H9 (cell line): ENCODE results near the gene SIRT6. TPM values are rescaled to one million over a fixed set of nuclear protein-coding genes. Genes with fewer than 3 reads are reported as not detected.

Source experiments
- DNase-seq: peaks from one replicate; pipeline ENCODE4 v3.0.0-alpha.2; 2017
- H2AFZ ChIP-seq: one replicate; pipeline ENCODE4 v1.6.1; 2013; ENCODE audit warnings: mild to moderate bottlenecking, low read length, control low read depth, moderate library complexity
- H2AK5ac ChIP-seq: 2 replicates; pipeline ENCODE4 v1.6.1; 2013; ENCODE audit warnings: low read length, control low read depth, mixed read lengths; ENCODE audit not compliant: insufficient read length
- H2BK120ac ChIP-seq: one replicate; pipeline ENCODE4 v1.6.1; 2013; ENCODE audit warnings: low read depth, mild to moderate bottlenecking, low read length, control low read depth, inconsistent platforms; ENCODE audit not compliant: poor library complexity, severe bottlenecking
- H2BK12ac ChIP-seq: 2 replicates; pipeline ENCODE4 v1.6.1; 2013; ENCODE audit warnings: low read length, control low read depth, mixed read lengths, low read depth; ENCODE audit not compliant: insufficient read length
- H2BK15ac ChIP-seq: 2 replicates; pipeline ENCODE4 v1.6.1; 2013; ENCODE audit warnings: low read depth, low read length, control low read depth
- H2BK20ac ChIP-seq: one replicate; pipeline ENCODE4 v1.6.1; 2013; ENCODE audit warnings: low read depth, mild to moderate bottlenecking, low read length, control low read depth, inconsistent platforms; ENCODE audit not compliant: poor library complexity, severe bottlenecking
- H2BK5ac ChIP-seq: 2 replicates; pipeline ENCODE4 v1.6.1; 2013; ENCODE audit warnings: low read length, control low read depth, mixed read lengths; ENCODE audit not compliant: insufficient read length
- H3K14ac ChIP-seq: 2 replicates; pipeline ENCODE4 v1.6.1; 2013; ENCODE audit warnings: low read length, control low read depth; ENCODE audit not compliant: insufficient read depth
- H3K18ac ChIP-seq: 2 replicates; pipeline ENCODE4 v1.6.1; 2013; ENCODE audit warnings: low read depth, mild to moderate bottlenecking, mixed read lengths, low read length, control low read depth; ENCODE audit not compliant: insufficient read length
- H3K23ac ChIP-seq: 2 replicates; pipeline ENCODE4 v1.6.1; 2013; ENCODE audit warnings: low read length, control low read depth, mixed read lengths, low read depth; ENCODE audit not compliant: insufficient read length
- H3K23me2 ChIP-seq: 2 replicates; pipeline ENCODE4 v1.6.1; 2013; ENCODE audit warnings: low read depth, mild to moderate bottlenecking, mixed read lengths, low read length, control low read depth; ENCODE audit not compliant: insufficient read length, poor library complexity, severe bottlenecking
- H3K27ac ChIP-seq: 2 replicates; pipeline ENCODE4 v1.5.1; 2013; ENCODE audit warnings: low read length, control low read depth, mixed read lengths, low read depth; ENCODE audit not compliant: insufficient read length
- H3K27me3 ChIP-seq: 2 replicates; pipeline ENCODE4 v1.6.1; 2013; ENCODE audit warnings: low read length, control low read depth, inconsistent platforms; ENCODE audit not compliant: insufficient read depth
- H3K4ac ChIP-seq: 2 replicates; pipeline ENCODE4 v1.6.1; 2013; ENCODE audit warnings: low read depth, mild to moderate bottlenecking, control low read depth, inconsistent platforms, low read length, moderate library complexity
- H3K4me1 ChIP-seq: 2 replicates; pipeline ENCODE4 v1.6.1; 2013; ENCODE audit warnings: low read length, control low read depth, inconsistent platforms; ENCODE audit not compliant: insufficient read depth
- H3K4me2 ChIP-seq: 2 replicates; pipeline ENCODE4 v1.6.1; 2013; ENCODE audit warnings: low read length, control low read depth, mixed read lengths; ENCODE audit not compliant: insufficient read length, insufficient read depth
- H3K56ac ChIP-seq: 2 replicates; pipeline ENCODE4 v1.6.1; 2013; ENCODE audit warnings: low read depth, mild to moderate bottlenecking, mixed read lengths, low read length, control low read depth; ENCODE audit not compliant: insufficient read length
- H3K79me1 ChIP-seq: 2 replicates; pipeline ENCODE4 v1.6.1; 2013; ENCODE audit warnings: low read depth, mild to moderate bottlenecking, moderate library complexity, low read length, control low read depth, inconsistent platforms; ENCODE audit not compliant: insufficient read depth, poor library complexity, severe bottlenecking
- H3K79me2 ChIP-seq: 2 replicates; pipeline ENCODE4 v1.6.1; 2013; ENCODE audit warnings: low read length, control low read depth, inconsistent platforms; ENCODE audit not compliant: insufficient read depth
- H3K9ac ChIP-seq: 2 replicates; pipeline ENCODE4 v1.6.1; 2013; ENCODE audit warnings: low read length, control low read depth, mixed read lengths; ENCODE audit not compliant: insufficient read length; ENCODE audit errors: extremely low read depth
- H3K9me3 ChIP-seq: one replicate; pipeline ENCODE4 v1.6.1; 2013; ENCODE audit warnings: low read depth, low read length, inconsistent platforms; ENCODE audit not compliant: control insufficient read depth
- H3T11ph ChIP-seq: one replicate; pipeline ENCODE4 v1.6.1; 2013; ENCODE audit warnings: mild to moderate bottlenecking, low read length, control low read depth, inconsistent platforms
- H4K20me1 ChIP-seq: one replicate; pipeline ENCODE4 v1.6.1; 2013; ENCODE audit not compliant: control insufficient read depth, insufficient read length, insufficient read depth
- H4K5ac ChIP-seq: 2 replicates; pipeline ENCODE4 v1.6.1; 2013; ENCODE audit warnings: low read depth, mild to moderate bottlenecking, mixed read lengths, low read length, control low read depth; ENCODE audit not compliant: insufficient read length
- H4K8ac ChIP-seq: replicated peaks from 2 replicates; pipeline ENCODE4 v1.6.1; 2013; ENCODE audit warnings: low read length, control low read depth, mixed read lengths, low read depth; ENCODE audit not compliant: insufficient read length
- H4K91ac ChIP-seq: 2 replicates; pipeline ENCODE4 v1.6.1; 2013; ENCODE audit warnings: low read depth, mild to moderate bottlenecking, moderate library complexity, mixed read lengths, low read length, control low read depth; ENCODE audit not compliant: insufficient read length
- H3K27ac Mint-ChIP-seq, 3 experiments: 2 replicates in 2 of 3; 3 replicates in 1 of 3; pipeline ENCODE4 v1.8.0; 2020 to 2021; ENCODE audit warnings: mixed read lengths in 3 of 3, mild to moderate bottlenecking in 1 of 3, moderate library complexity in 1 of 3
- H3K27me3 Mint-ChIP-seq: 2 replicates; pipeline ENCODE4 v1.8.0; 2021; ENCODE audit warnings: low read depth, mild to moderate bottlenecking, moderate library complexity, mixed read lengths
- H3K36me3 Mint-ChIP-seq, 3 experiments: 2 replicates in 2 of 3; 3 replicates in 1 of 3; pipeline ENCODE4 v1.8.0; 2020 to 2021; ENCODE audit warnings: low read depth in 3 of 3, mixed read lengths in 3 of 3; ENCODE audit not compliant: insufficient read depth in 1 of 3
- H3K4me1 Mint-ChIP-seq, 2 experiments: 2 replicates each; pipeline ENCODE4 v1.8.0; 2020; ENCODE audit warnings: mixed read lengths in 2 of 2
- H3K4me3 Mint-ChIP-seq, 2 experiments: 2 replicates in 1 of 2; 3 replicates in 1 of 2; pipeline ENCODE4 v1.8.0; 2020 to 2021; ENCODE audit warnings: mild to moderate bottlenecking in 2 of 2, mixed read lengths in 2 of 2, moderate library complexity in 1 of 2
- H3K9me3 Mint-ChIP-seq, 2 experiments: 2 replicates in 1 of 2; 3 replicates in 1 of 2; pipeline ENCODE4 v1.8.0; 2020; ENCODE audit warnings: mild to moderate bottlenecking in 2 of 2, mixed read lengths in 2 of 2, moderate library complexity in 1 of 2
- CTCF ChIP-seq: fragments of 200-600 bp; sonication (generic); conservative IDR thresholded peaks from 3 replicates; pipeline ENCODE4 v1.8.0; 2021; ENCODE audit warnings: antibody characterized with exemption, mild to moderate bottlenecking
- whole genome bisulfite sequencing: extraction: QIAGEN DNeasy Blood & Tissue Kit; methylation state at CpG from one replicate; pipeline ENCODE4 v1.1.7; 2013; ENCODE audit warnings: missing lambda C conversion rate, low lambda C conversion rate, mixed read lengths; ENCODE audit not compliant: insufficient read length; ENCODE audit errors: extremely low coverage; 5-methylcytosine and 5-hydroxymethylcytosine counted together
- total RNA-seq: library from RNA; stranded (reverse); gene quantifications from 2 replicates; pipeline ENCODE4 v1.2.1, GENCODE V29; 2021

SIRT6 gene
- total RNA-seq, 1 experiment from 2014 or later: 24.9 TPM

DNA sequence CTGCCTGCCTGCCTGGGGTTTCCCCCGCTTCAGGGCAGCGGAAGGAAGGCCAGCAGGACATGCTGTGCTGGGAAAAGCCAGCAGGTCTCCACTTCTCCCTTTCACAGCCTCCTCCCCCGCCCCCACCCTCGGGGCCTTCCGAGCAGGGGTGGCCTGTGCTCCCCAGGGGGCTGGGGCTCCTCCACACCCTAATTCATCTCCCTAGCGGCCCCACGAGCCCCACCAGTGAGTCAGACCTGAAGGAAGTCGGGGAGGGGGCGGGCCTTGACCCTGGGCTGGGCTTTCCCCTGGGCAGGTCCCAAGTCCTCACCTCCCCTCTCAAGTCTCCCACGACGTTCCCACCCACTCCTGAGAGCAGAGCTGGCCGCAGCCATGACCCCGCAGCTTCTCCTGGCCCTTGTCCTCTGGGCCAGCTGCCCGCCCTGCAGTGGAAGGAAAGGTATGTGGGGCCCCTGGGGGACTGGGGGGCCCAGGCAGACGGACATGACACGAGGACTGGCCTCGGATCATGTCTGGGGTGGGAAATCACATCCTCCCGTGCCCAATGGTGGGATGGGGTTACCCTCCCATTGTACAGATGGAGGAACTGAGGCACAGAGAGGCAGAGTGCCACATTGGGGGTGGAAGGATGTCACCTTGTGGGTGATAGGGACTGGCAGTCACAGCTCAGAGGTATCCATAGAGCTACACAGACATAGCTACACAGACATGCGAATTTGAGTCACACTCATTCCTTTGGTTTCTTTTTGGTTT lies 47.0 kb upstream of the SIRT6 start, which contains the start of gene EBI3:
EBI3 (plus strand) TSS at position 345 of the 753 bp plus-strand sequence; CDS start at position 373, 28 bp downstream.
- no peak within 1 kb of the TSS for H2BK5ac ChIP-seq
- no peaks in the 10 kb centered on the region for H3K4me1 ChIP-seq
- H3K9me3 ChIP-seq: no peaks in the 10 kb centered on the region
- H3K27me3 ChIP-seq: no peaks in the 10 kb centered on the region
- WGBS: no CpG with 5 or more reads among the region's 19 CpGs
- TF ChIP-seq CTCF: no peak
- H2AFZ ChIP-seq: no peak within 1 kb of the TSS
- H3K27ac ChIP-seq: no peak within 1 kb of the TSS
- Mint-ChIP-seq H3K27ac (peak within 1 kb of the TSS in 1 of 3 experiments; percentile 53; a peak in 1 of 7 replicates), H3K27me3 (peaks cover 8% of the 10 kb centered on the region), H3K9me3 (peaks cover 1 to 5% of the 10 kb centered on the region in 2 experiments; a peak in 2 of 5 replicates), H3K4me3 (no peak within 1 kb of the TSS), H3K4me1 (peaks cover 0 to 2% of the 10 kb centered on the region in 2 experiments; a peak in 1 of 4 replicates), H3K36me3 (peaks cover 0 to 4% (median 0%) of the 10 kb centered on the region in 3 experiments; a peak in 2 of 7 replicates)
- H3K4me2 ChIP-seq: peak within 1 kb of the TSS; percentile 6
- H3K9ac ChIP-seq: no peak within 1 kb of the TSS
- no peak within 1 kb of the TSS for H4K8ac ChIP-seq
- H2AK5ac ChIP-seq: no peak within 1 kb of the TSS
- no peak within 1 kb of the TSS for H2BK20ac ChIP-seq
- H3K23me2 ChIP-seq: peaks cover 3% of the 10 kb centered on the region
- H4K20me1 ChIP-seq: peaks cover 3% of the 10 kb centered on the region
- H2BK120ac ChIP-seq: no peak within 1 kb of the TSS
- H3K56ac ChIP-seq: no peak within 1 kb of the TSS
- H3K23ac ChIP-seq: no peak within 1 kb of the TSS
- no peaks in the 10 kb centered on the region for H3K79me2 ChIP-seq
- no peak within 1 kb of the TSS for H2BK15ac ChIP-seq
- H3K4ac ChIP-seq: no peak within 1 kb of the TSS
- H2BK12ac ChIP-seq: no peak within 1 kb of the TSS
- H4K91ac ChIP-seq: no peak within 1 kb of the TSS
- no peak within 1 kb of the TSS for H3T11ph ChIP-seq
- H3K18ac ChIP-seq: no peak within 1 kb of the TSS
- DNase-seq: peak; percentile 54
- H3K14ac ChIP-seq: no peak within 1 kb of the TSS; the same call in 1 of the 2 replicates
- no peak within 1 kb of the TSS for H4K5ac ChIP-seq
- H3K79me1 ChIP-seq: no peaks in the 10 kb centered on the region
